ENCODE measurements around the gene LRRC4C.

The LRRC4C gene

GRCh38 chr11:40337118-40337517, 1122.3 kb downstream of the LRRC4C start:
- Mint-ChIP-seq H3K27ac (no peak overlapping the region), H3K27me3 (no peaks in the 10 kb centered on the region), H3K4me1 (ENCODE audit: low read depth in 2 of 2) (no peaks in the 10 kb centered on the region), H3K9me3 (peaks cover 14 to 22% of the 10 kb centered on the region in 2 donors), H3K36me3 (ENCODE audit: insufficient read depth) (no peaks in the 10 kb centered on the region), H3K4me3 (no peak overlapping the region)
- ATAC-seq (replicated peaks) (no peak), DNase-seq (no peak)

GRCh38 chr11:40328890-40329614, 1130.4 kb downstream of the LRRC4C start:
- Mint-ChIP-seq H3K27ac (no peak overlapping the region), H3K4me3 (no peak overlapping the region), H3K36me3 (ENCODE audit: insufficient read depth) (no peaks in the 10 kb centered on the region), H3K4me1 (ENCODE audit: low read depth in 2 of 2) (no peaks in the 10 kb centered on the region), H3K9me3 (peaks cover 8 to 11% of the 10 kb centered on the region in 2 donors), H3K27me3 (no peaks in the 10 kb centered on the region)
- DNase-seq: no peak
- no peak for ATAC-seq (replicated peaks)

GRCh38 chr11:40323241-40323640, 1136.2 kb downstream of the LRRC4C start:
- Mint-ChIP-seq H3K27ac (no peak overlapping the region), H3K4me3 (no peak overlapping the region), H3K4me1 (ENCODE audit: low read depth in 2 of 2) (no peaks in the 10 kb centered on the region), H3K27me3 (no peaks in the 10 kb centered on the region), H3K9me3 (peaks cover 4 to 7% of the 10 kb centered on the region in 2 donors), H3K36me3 (ENCODE audit: insufficient read depth) (no peaks in the 10 kb centered on the region)
- DNase-seq (no peak), ATAC-seq (replicated peaks) (no peak)

- peaks cover 4 to 14% of the 10 kb centered on the region in 2 donors for H3K9me3 Mint-ChIP-seq
- H3K4me3 Mint-ChIP-seq: no peak overlapping the region
Measured at GRCh38 chr11:40321537-40321936, 1137.9 kb downstream of the LRRC4C start.

GRCh38 chr11:40316171-40316570, 1143.3 kb downstream of the LRRC4C start:
- Mint-ChIP-seq H3K9me3 (peaks cover 2 to 25% of the 10 kb centered on the region in 2 donors), H3K36me3 (ENCODE audit: insufficient read depth) (no peaks in the 10 kb centered on the region), H3K27ac (no peak overlapping the region), H3K27me3 (no peaks in the 10 kb centered on the region), H3K4me1 (ENCODE audit: low read depth in 2 of 2) (no peaks in the 10 kb centered on the region), H3K4me3 (no peak overlapping the region)
- DNase-seq (no peak), ATAC-seq (replicated peaks) (no peak)

More at GRCh38 chr11:40321537-40321936, 1137.9 kb downstream of the LRRC4C start:
- Mint-ChIP-seq H3K27ac (no peak overlapping the region), H3K4me1 (ENCODE audit: low read depth in 2 of 2) (no peaks in the 10 kb centered on the region), H3K36me3 (ENCODE audit: insufficient read depth) (no peaks in the 10 kb centered on the region), H3K27me3 (no peaks in the 10 kb centered on the region)
- DNase-seq (no peak), ATAC-seq (replicated peaks) (no peak)

- DNase-seq (no peak), ATAC-seq (replicated peaks) (no peak)
- no peak overlapping the region for H3K27ac Mint-ChIP-seq
- no peaks in the 10 kb centered on the region for H3K4me1 Mint-ChIP-seq (ENCODE audit: low read depth in 2 of 2)
- no peaks in the 10 kb centered on the region for H3K36me3 Mint-ChIP-seq (ENCODE audit: insufficient read depth)
- no peak overlapping the region for H3K4me3 Mint-ChIP-seq
- no peaks in the 10 kb centered on the region for H3K27me3 Mint-ChIP-seq
- peaks cover 2 to 25% of the 10 kb centered on the region in 2 donors for H3K9me3 Mint-ChIP-seq
Measured at GRCh38 chr11:40315122-40315521, 1144.3 kb downstream of the LRRC4C start.

GRCh38 chr11:40314327-40314726, 1145.1 kb downstream of the LRRC4C start:
- DNase-seq (no peak), ATAC-seq (replicated peaks) (no peak)
- no peak overlapping the region for H3K27ac Mint-ChIP-seq
- no peaks in the 10 kb centered on the region for H3K27me3 Mint-ChIP-seq
- H3K4me3 Mint-ChIP-seq: no peak overlapping the region
- no peaks in the 10 kb centered on the region for H3K36me3 Mint-ChIP-seq (ENCODE audit: insufficient read depth)
- H3K4me1 Mint-ChIP-seq (ENCODE audit: low read depth in 2 of 2): no peaks in the 10 kb centered on the region
- H3K9me3 Mint-ChIP-seq: peaks cover 2 to 25% of the 10 kb centered on the region in 2 donors

- H3K4me3 Mint-ChIP-seq: no peak overlapping the region
- no peaks in the 10 kb centered on the region for H3K27me3 Mint-ChIP-seq
- peaks cover 6 to 24% of the 10 kb centered on the region in 2 donors for H3K9me3 Mint-ChIP-seq
- no peaks in the 10 kb centered on the region for H3K36me3 Mint-ChIP-seq (ENCODE audit: insufficient read depth)
- DNase-seq (no peak), ATAC-seq (replicated peaks) (no peak)
- H3K4me1 Mint-ChIP-seq (ENCODE audit: low read depth in 2 of 2): no peaks in the 10 kb centered on the region
- no peak overlapping the region for H3K27ac Mint-ChIP-seq
Measured at GRCh38 chr11:40306938-40307548, 1152.4 kb downstream of the LRRC4C start.

GRCh38 chr11:40302669-40303068, 1156.8 kb downstream of the LRRC4C start:
- H3K27me3 Mint-ChIP-seq: no peaks in the 10 kb centered on the region
- peaks cover 10 to 37% of the 10 kb centered on the region in 2 donors for H3K9me3 Mint-ChIP-seq
- ATAC-seq (replicated peaks) (no peak), DNase-seq (no peak)
- no peaks in the 10 kb centered on the region for H3K36me3 Mint-ChIP-seq (ENCODE audit: insufficient read depth)
- no peak overlapping the region for H3K27ac Mint-ChIP-seq
- H3K4me3 Mint-ChIP-seq: no peak overlapping the region
- no peaks in the 10 kb centered on the region for H3K4me1 Mint-ChIP-seq (ENCODE audit: low read depth in 2 of 2)

- DNase-seq (no peak), ATAC-seq (replicated peaks) (no peak)
- no peak overlapping the region for H3K27ac Mint-ChIP-seq
- H3K27me3 Mint-ChIP-seq: peaks cover 0 to 10% of the 10 kb centered on the region in 2 donors
- no peak overlapping the region for H3K4me3 Mint-ChIP-seq
- H3K36me3 Mint-ChIP-seq (ENCODE audit: insufficient read depth): no peaks in the 10 kb centered on the region
- peaks cover 0 to 4% of the 10 kb centered on the region in 2 donors for H3K4me1 Mint-ChIP-seq (ENCODE audit: low read depth in 2 of 2)
- peaks cover 10 to 14% of the 10 kb centered on the region in 2 donors for H3K9me3 Mint-ChIP-seq
Measured at GRCh38 chr11:40295466-40295865, 1164.0 kb downstream of the LRRC4C start.

GRCh38 chr11:40294741-40295140, 1164.7 kb downstream of the LRRC4C start:
- H3K4me3 Mint-ChIP-seq: no peak overlapping the region
- no peak for ATAC-seq (replicated peaks)
- DNase-seq: no peak
- no peak overlapping the region for H3K27ac Mint-ChIP-seq
- H3K36me3 Mint-ChIP-seq (ENCODE audit: insufficient read depth): no peaks in the 10 kb centered on the region
- peaks cover 0 to 4% of the 10 kb centered on the region in 2 donors for H3K4me1 Mint-ChIP-seq (ENCODE audit: low read depth in 2 of 2)
- H3K27me3 Mint-ChIP-seq: peaks cover 0 to 10% of the 10 kb centered on the region in 2 donors
- H3K9me3 Mint-ChIP-seq: peaks cover 10 to 12% of the 10 kb centered on the region in 2 donors

- H3K27me3 Mint-ChIP-seq: peaks cover 0 to 10% of the 10 kb centered on the region in 2 donors
- no peak for ATAC-seq (replicated peaks)
Measured at GRCh38 chr11:40294349-40294735, 1165.1 kb downstream of the LRRC4C start.

GRCh38 chr11:40293655-40294348, 1165.7 kb downstream of the LRRC4C start:
- H3K4me1 Mint-ChIP-seq (ENCODE audit: low read depth in 2 of 2): peaks cover 0 to 4% of the 10 kb centered on the region in 2 donors
- DNase-seq (no peak), ATAC-seq (replicated peaks) (no peak)
- H3K36me3 Mint-ChIP-seq (ENCODE audit: insufficient read depth): no peaks in the 10 kb centered on the region
- peaks cover 6 to 7% of the 10 kb centered on the region in 2 donors for H3K9me3 Mint-ChIP-seq
- peaks cover 0 to 10% of the 10 kb centered on the region in 2 donors for H3K27me3 Mint-ChIP-seq
- peak overlapping the region; percentile 13 to 51 for H3K4me3 Mint-ChIP-seq
- H3K27ac Mint-ChIP-seq: no peak overlapping the region

More at GRCh38 chr11:40294349-40294735, 1165.1 kb downstream of the LRRC4C start:
- H3K36me3 Mint-ChIP-seq (ENCODE audit: insufficient read depth): no peaks in the 10 kb centered on the region
- peaks cover 7 to 8% of the 10 kb centered on the region in 2 donors for H3K9me3 Mint-ChIP-seq
- no peak for DNase-seq
- peak overlapping the region; percentile 13 to 51 for H3K4me3 Mint-ChIP-seq
- H3K27ac Mint-ChIP-seq: no peak overlapping the region
- peaks cover 0 to 4% of the 10 kb centered on the region in 2 donors for H3K4me1 Mint-ChIP-seq (ENCODE audit: low read depth in 2 of 2)
